Gastroesophageal sphincter (tissue), 3 donors: ENCODE measurements around the gene PTGES.

Source experiments
- EP300 ChIP-seq: sonication (generic); formaldehyde crosslinking; IDR thresholded peaks from one replicate; pipeline ENCODE4 v1.6.1; 2017; ENCODE audit warnings: antibody characterized with exemption, mild to moderate bottlenecking
- POLR2A ChIP-seq, 2 donors: fragments of 450-650 bp; IDR thresholded peaks; one replicate each; pipeline ENCODE4 v1.6.1; 2017; ENCODE audit warnings: antibody characterized with exemption in 2 of 2, mild to moderate bottlenecking in 2 of 2, moderate library complexity in 1 of 2
- POLR2AphosphoS5 ChIP-seq: sonication (generic); formaldehyde crosslinking; IDR thresholded peaks from one replicate; pipeline ENCODE4 v1.6.1; 2017; ENCODE audit warnings: antibody characterized with exemption
- TF ChIP-seq, protein P1 (sequence below), 4 experiments: fragments of 200-600 bp in 2 of 4; fragments of 450-650 bp in 2 of 4; sonication (generic) in 1 of 4; IDR thresholded peaks; one replicate each; pipeline ENCODE4 v1.5.1; 2017 to 2019; ENCODE audit warnings: antibody characterized with exemption in 4 of 4, mild to moderate bottlenecking in 2 of 4, moderate library complexity in 2 of 4

DNA sequence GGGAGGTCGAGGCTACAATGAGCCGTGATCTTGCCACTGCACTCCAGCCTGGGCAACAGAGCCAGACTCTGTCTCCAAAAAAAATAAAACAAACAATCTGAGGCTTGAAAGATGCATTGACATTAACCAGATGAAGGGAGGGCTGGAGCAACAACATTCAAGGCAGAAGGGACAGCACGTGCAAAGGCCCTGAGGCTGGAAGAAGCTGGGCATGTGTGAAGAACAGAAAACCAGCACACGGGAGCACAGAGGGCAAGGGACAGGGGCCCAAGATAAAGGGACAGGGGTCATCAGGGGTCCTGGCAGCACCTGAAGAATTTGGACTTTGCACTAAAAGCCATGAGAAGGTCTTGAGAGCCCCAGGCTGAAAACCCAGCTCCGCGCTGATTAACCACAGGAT lies 3.3 kb downstream of the PTGES start:
- TF ChIP-seq, protein P1, sequence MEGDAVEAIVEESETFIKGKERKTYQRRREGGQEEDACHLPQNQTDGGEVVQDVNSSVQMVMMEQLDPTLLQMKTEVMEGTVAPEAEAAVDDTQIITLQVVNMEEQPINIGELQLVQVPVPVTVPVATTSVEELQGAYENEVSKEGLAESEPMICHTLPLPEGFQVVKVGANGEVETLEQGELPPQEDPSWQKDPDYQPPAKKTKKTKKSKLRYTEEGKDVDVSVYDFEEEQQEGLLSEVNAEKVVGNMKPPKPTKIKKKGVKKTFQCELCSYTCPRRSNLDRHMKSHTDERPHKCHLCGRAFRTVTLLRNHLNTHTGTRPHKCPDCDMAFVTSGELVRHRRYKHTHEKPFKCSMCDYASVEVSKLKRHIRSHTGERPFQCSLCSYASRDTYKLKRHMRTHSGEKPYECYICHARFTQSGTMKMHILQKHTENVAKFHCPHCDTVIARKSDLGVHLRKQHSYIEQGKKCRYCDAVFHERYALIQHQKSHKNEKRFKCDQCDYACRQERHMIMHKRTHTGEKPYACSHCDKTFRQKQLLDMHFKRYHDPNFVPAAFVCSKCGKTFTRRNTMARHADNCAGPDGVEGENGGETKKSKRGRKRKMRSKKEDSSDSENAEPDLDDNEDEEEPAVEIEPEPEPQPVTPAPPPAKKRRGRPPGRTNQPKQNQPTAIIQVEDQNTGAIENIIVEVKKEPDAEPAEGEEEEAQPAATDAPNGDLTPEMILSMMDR (IDR thresholded peaks at IDR 0.05), result no peak
- TF ChIP-seq EP300, result no peak
- TF ChIP-seq POLR2AphosphoS5, result no peak
- no peak for TF ChIP-seq POLR2A (IDR thresholded peaks at IDR 0.05)
